ENCODE results near the gene DRC7. TPM values are rescaled to one million over a fixed set of nuclear protein-coding genes. Genes with fewer than 3 reads are reported as not detected.

The DRC7 gene, protein sequence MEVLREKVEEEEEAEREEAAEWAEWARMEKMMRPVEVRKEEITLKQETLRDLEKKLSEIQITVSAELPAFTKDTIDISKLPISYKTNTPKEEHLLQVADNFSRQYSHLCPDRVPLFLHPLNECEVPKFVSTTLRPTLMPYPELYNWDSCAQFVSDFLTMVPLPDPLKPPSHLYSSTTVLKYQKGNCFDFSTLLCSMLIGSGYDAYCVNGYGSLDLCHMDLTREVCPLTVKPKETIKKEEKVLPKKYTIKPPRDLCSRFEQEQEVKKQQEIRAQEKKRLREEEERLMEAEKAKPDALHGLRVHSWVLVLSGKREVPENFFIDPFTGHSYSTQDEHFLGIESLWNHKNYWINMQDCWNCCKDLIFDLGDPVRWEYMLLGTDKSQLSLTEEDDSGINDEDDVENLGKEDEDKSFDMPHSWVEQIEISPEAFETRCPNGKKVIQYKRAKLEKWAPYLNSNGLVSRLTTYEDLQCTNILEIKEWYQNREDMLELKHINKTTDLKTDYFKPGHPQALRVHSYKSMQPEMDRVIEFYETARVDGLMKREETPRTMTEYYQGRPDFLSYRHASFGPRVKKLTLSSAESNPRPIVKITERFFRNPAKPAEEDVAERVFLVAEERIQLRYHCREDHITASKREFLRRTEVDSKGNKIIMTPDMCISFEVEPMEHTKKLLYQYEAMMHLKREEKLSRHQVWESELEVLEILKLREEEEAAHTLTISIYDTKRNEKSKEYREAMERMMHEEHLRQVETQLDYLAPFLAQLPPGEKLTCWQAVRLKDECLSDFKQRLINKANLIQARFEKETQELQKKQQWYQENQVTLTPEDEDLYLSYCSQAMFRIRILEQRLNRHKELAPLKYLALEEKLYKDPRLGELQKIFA
- total RNA-seq, result not detected in 2 replicates

DNA sequence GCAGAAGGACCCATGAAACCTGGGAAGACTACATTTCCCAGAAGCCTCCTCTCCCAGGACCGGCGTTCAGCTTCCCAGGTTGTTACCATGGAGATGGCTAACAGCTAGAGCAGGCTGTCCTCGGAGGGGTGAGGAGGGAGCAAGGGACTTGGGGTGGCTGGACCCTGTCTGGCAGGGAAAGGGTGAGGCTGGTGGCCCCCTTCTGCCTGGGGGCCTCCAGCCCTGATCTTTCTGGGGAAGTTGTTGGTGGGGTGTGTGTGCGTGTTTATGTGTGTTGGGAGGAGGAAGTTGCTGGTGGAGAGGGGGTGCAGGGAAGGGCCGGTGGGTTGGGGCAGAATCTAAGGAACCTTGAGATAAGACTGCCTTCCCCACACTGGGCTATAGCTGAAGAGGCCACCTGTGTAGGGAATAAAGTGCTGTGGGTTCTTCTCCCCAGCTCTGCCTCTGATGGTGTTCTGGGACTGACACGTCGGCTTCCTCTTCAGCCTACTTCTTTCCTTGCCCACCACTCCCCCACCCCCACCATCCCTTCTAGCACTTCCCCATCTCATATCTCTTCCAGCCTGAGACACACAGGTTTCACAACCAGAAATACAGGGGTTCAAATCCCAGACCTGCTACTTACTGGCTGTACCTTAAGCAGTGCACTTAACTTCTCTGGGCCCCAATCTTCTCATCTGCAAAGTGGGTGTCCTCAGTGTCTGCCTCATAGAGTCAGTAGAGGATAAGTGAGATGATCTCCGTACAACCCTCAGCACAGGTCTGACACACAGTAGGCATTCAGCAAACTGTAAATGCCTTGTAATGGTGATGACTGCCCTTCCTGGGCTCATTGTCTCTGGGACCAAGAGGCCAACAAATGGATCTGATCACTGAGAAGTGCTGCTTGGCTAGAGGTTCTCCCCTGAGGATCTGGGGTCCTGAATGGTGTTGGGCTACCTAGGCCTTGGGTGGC is at the start of gene DRC7:
DRC7 (plus strand) TSS at position 82 of the 955 bp plus-strand sequence. CDS start 3,144 bp downstream, outside the sequence.
- no peak within 1 kb of the TSS for H3K4me3 ChIP-seq (ENCODE audit: low read depth, low read length)
- TF ChIP-seq, protein P1, sequence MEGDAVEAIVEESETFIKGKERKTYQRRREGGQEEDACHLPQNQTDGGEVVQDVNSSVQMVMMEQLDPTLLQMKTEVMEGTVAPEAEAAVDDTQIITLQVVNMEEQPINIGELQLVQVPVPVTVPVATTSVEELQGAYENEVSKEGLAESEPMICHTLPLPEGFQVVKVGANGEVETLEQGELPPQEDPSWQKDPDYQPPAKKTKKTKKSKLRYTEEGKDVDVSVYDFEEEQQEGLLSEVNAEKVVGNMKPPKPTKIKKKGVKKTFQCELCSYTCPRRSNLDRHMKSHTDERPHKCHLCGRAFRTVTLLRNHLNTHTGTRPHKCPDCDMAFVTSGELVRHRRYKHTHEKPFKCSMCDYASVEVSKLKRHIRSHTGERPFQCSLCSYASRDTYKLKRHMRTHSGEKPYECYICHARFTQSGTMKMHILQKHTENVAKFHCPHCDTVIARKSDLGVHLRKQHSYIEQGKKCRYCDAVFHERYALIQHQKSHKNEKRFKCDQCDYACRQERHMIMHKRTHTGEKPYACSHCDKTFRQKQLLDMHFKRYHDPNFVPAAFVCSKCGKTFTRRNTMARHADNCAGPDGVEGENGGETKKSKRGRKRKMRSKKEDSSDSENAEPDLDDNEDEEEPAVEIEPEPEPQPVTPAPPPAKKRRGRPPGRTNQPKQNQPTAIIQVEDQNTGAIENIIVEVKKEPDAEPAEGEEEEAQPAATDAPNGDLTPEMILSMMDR (IDR thresholded peaks at IDR 0.05; ENCODE audit: insufficient read depth, low read depth, low read length), result no peak
- DNase-seq (ENCODE audit: low read depth), result peak; percentile 22

DNA sequence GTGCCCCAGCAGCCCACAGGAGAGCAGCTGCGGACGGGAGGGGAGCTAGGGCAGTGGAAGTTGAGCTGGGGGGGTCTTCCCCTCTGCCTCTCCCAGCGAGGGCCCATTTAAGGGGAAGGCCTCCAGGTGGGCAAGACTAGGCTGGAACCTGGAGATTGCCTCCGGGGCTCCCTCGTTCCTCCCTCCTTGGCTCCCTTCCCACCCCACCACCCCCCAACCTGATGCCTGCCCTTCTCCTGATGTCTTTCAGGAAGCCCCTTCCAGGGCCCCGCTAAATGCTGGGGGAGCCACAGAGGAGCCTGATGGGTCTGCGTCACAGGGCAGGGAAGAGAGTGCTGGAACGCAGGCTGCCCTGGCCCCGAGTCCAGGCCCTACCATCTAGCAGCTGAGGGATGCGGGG is 49.4 kb upstream of the DRC7 start:
- DNase-seq (ENCODE audit: low read depth), result no peak
- no peak overlapping the region for H3K4me3 ChIP-seq (ENCODE audit: low read depth, low read length)
- TF ChIP-seq, protein P1 (IDR thresholded peaks at IDR 0.05; ENCODE audit: insufficient read depth, low read depth, low read length), result no peak

DNA sequence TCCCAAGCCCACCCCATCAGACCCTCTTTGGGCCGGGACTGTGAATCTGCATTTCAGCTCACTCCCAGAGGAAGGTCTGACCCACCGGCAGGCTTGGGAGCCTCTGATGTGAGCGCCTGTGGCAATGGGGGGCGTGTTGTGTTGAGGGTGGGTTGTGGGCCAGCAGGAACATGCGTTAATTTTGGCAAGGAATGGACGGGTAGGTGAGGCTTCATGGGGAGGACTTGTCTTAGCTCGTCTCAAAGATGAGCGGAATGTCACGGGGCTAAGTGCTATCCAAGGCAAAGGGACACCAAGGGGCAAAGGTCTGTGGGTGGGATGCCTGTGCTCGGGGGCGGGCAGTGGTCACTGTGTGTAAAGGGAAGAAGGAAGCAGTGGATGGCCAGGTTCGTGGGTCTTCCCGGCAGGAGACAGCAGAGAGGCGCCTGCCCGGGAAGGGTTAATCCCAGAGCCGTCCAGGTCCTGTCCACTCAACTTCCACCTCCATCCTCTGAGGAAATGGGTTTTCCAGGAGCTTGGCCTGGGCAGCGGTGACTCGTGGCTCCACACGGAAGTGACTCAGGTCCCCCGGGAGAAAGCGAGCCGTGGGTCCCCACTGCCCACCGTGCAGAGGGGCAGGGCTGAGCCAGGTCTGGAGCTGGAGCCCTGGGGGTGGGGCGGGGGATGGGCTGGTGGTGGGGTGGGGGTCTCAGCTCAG is 48.8 kb upstream of the DRC7 start:
- TF ChIP-seq, protein P1 (IDR thresholded peaks at IDR 0.05; ENCODE audit: insufficient read depth, low read depth, low read length), result no peak
- no peak overlapping the region for H3K4me3 ChIP-seq (ENCODE audit: low read depth, low read length)
- no peak for DNase-seq (ENCODE audit: low read depth)

DNA sequence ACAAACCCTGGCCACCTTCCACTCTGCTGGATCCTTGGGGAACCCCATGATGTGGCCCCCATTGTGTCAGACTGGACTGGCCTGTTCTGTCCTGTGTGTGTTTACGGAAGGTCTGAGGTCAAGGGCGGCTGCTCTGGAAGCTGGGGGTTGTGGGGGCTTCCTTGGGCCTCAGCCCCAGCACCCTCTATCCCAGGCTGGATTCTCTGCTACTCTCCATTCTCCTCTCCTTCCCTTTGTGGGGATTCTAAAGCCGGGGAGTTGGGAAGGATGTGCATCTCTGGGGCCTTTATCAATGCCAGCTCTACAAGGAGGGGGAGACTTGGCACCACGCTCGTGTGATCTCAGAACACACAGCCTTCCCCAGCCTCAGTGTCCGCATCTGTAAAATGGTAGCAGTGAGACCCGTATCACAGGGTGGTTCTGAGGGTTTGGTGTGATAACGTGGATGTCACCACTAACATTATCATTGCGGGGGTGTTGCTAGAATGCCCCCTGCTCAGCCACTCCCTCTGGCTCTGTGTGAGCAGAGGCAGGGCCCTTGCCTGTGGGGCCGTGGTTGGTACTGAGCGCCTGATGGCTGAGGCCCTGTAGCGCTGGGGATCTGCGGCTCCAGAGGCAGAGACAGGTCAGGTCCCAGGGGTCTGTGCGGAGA is 48.1 kb upstream of the DRC7 start:
- DNase-seq (ENCODE audit: low read depth), result no peak
- TF ChIP-seq, protein P1 (IDR thresholded peaks at IDR 0.05; ENCODE audit: insufficient read depth, low read depth, low read length), result no peak
- no peak overlapping the region for H3K4me3 ChIP-seq (ENCODE audit: low read depth, low read length)

DNA sequence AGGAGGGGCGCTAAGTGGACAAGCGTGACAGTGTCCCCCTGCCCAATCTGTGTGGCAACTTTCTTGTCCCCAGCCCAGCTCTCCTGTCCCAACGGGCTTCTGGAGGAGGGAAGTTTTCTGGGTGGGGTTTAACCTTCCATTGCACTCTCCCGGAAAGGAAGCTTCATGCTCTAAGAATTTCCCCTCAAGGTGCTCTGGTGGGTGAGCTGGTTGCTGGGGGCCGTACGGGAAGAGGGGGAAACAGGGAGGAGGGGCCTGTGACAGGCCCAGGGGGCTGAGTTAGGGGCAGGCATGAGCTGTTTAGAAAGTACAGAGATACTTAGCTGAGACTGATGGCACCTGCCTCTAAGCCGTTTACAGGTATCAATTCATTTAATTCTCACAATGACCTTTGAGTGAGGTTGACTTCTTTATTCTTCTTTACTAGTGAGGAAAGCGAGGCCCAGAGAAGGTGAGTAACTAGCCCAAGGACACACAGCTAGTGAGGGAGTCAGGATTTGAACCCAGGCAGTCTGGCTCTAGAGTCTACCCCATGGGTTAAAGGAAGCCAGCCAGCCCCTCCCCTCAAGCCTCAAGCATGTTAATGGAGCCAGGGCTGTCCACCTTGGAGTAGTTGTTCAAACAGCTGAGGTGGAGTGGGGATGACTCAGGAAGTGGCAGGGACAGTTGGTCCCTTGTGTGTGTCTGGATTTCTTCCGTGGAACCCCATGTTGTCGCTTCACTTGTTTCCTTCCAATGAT is 47.3 kb upstream of the DRC7 start:
- TF ChIP-seq, protein P1 (IDR thresholded peaks at IDR 0.05; ENCODE audit: insufficient read depth, low read depth, low read length), result no peak
- no peak overlapping the region for H3K4me3 ChIP-seq (ENCODE audit: low read depth, low read length)
- DNase-seq (ENCODE audit: low read depth), result no peak

Data from fibroblast of villous mesenchyme (primary cell).